Mesothelial cell of epicardium (in vitro differentiated cells): ENCODE measurements around the gene FCMR. TPM values are rescaled to one million over a fixed set of nuclear protein-coding genes. Genes with fewer than 3 reads are reported as not detected.

Experiments
- DNase-seq, 2 experiments: peaks; one replicate each; pipeline ENCODE4 v3.0.0; 2021; ENCODE audit warnings: low spot score in 2 of 2; ENCODE audit not compliant: unreplicated experiment in 2 of 2
- H3K27ac Mint-ChIP-seq: 2 replicates; pipeline ENCODE4 v1.8.0; 2021; ENCODE audit warnings: mixed read lengths
- H3K27me3 Mint-ChIP-seq: 2 replicates; pipeline ENCODE4 v1.8.0; 2021; ENCODE audit warnings: low read depth, mixed read lengths
- H3K36me3 Mint-ChIP-seq: 2 replicates; pipeline ENCODE4 v1.8.0; 2021; ENCODE audit warnings: mixed read lengths
- H3K4me1 Mint-ChIP-seq: 2 replicates; pipeline ENCODE4 v1.8.0; 2021; ENCODE audit warnings: mixed read lengths
- H3K4me3 Mint-ChIP-seq: 2 replicates; pipeline ENCODE4 v1.8.0; 2021; ENCODE audit warnings: mild to moderate bottlenecking, moderate library complexity, mixed read lengths
- H3K9me3 Mint-ChIP-seq: 2 replicates; pipeline ENCODE4 v1.8.0; 2021; ENCODE audit warnings: mixed read lengths
- CTCF ChIP-seq: fragments of 200-600 bp; sonication (generic); IDR thresholded peaks from one replicate; pipeline ENCODE4 v1.5.0; 2021; ENCODE audit warnings: antibody characterized with exemption; ENCODE audit not compliant: unreplicated experiment
- total RNA-seq: library from RNA; stranded (reverse); gene quantifications from 3 replicates; pipeline ENCODE4 v1.2.1, GENCODE V29; 2021

The FCMR gene, protein sequence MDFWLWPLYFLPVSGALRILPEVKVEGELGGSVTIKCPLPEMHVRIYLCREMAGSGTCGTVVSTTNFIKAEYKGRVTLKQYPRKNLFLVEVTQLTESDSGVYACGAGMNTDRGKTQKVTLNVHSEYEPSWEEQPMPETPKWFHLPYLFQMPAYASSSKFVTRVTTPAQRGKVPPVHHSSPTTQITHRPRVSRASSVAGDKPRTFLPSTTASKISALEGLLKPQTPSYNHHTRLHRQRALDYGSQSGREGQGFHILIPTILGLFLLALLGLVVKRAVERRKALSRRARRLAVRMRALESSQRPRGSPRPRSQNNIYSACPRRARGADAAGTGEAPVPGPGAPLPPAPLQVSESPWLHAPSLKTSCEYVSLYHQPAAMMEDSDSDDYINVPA
- not detected in 3 replicates for total RNA-seq

- Mint-ChIP-seq H3K36me3 (no peaks in the 10 kb centered on the region), H3K4me3 (no peak within 1 kb of the TSS), H3K9me3 (no peaks in the 10 kb centered on the region), H3K27ac (no peak within 1 kb of the TSS), H3K27me3 (peaks cover 17% of the 10 kb centered on the region), H3K4me1 (no peaks in the 10 kb centered on the region)
- DNase-seq, result no peak
- no peak for TF ChIP-seq CTCF
Observed at GRCh38 chr1:206921772-206922265, at the start of gene FCMR. Gene FCMR, minus strand, starts transcription at chr1:206921941. Its CDS starts 87 bp downstream, at chr1:206921854.

GRCh38 chr1:206971029-206971655 is 49.4 kb upstream of the FCMR start:
- Mint-ChIP-seq H3K4me1 (no peaks in the 10 kb centered on the region), H3K9me3 (no peaks in the 10 kb centered on the region), H3K36me3 (no peaks in the 10 kb centered on the region), H3K27ac (no peak overlapping the region), H3K4me3 (no peak overlapping the region), H3K27me3 (peaks cover 66% of the 10 kb centered on the region)
- no peak for TF ChIP-seq CTCF
- no peak for DNase-seq

DNA sequence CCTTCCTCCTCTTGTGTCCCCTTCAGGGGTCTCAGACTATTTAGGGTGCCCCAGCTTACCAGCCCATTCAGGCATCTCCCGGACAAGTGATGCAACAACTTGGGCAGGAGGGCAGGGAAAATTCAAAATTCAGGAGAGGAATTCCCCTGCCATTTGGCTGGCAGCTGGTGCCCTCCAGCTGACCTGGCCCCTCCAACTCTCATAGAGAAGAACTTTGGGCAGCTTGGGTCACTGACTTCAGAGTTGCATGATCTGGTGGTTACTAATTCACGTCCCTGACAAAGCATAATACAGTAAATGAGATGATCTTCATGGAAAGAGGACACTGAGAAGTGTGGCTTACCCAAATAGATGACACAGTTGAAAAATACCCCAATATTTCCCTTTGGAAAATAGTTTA is 48.7 kb upstream of the FCMR start, which contains the start of gene FCAMR:
Gene FCAMR, minus strand, starts transcription at position 15 of the 400 bp plus-strand sequence. CDS start 335 bp downstream, outside the sequence.
- Mint-ChIP-seq H3K4me1 (no peaks in the 10 kb centered on the region), H3K27me3 (peaks cover 66% of the 10 kb centered on the region), H3K9me3 (no peaks in the 10 kb centered on the region), H3K27ac (no peak within 1 kb of the TSS), H3K4me3 (no peak within 1 kb of the TSS), H3K36me3 (no peaks in the 10 kb centered on the region)
- no peak for TF ChIP-seq CTCF
- DNase-seq, result no peak

- Mint-ChIP-seq H3K36me3 (no peaks in the 10 kb centered on the region), H3K27me3 (peaks cover 64% of the 10 kb centered on the region), H3K27ac (no peak overlapping the region), H3K4me1 (no peaks in the 10 kb centered on the region), H3K9me3 (no peaks in the 10 kb centered on the region), H3K4me3 (no peak overlapping the region)
- no peak for DNase-seq
- no peak for TF ChIP-seq CTCF
Observed at GRCh38 chr1:206969090-206969489, 47.3 kb upstream of the FCMR start.

DNA sequence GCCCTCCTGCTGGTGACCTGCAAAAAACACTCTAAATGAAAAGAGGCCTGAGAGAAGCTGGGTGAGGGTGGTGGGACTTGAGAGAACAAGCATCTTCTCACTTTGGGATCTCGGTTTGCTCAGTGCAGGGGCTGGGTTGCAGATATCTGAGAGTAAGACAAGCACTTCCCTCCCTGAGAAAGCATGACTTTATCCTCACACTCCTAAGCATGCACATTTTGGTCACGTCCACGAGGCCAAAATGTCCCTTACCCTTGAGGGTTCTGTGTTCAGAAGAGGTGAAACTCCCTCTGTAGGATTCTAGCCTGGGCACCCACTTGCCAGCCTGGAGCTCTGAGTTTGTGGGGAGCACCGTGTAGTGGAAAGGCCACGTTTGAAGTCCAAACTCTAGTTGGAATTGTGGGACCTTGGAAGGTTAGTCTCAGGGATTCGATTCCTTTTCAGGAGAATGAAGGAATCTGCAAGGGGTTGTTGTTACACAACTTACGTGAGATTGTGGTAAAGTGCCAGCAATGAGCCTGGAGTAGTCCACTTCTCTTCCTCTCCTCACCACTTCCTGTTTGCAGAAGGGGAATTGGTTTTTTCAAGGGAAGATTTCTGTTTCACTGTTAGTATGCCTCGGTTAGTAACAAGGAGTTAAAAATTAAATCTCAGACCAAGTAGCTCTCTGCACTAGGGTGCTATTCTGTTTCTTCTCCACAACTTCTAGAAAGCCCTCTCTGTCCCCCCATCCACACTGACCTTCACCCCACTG is 45.5 kb upstream of the FCMR start:
- no peak overlapping the region for H3K27ac Mint-ChIP-seq
- DNase-seq, result no peak
- H3K4me3 Mint-ChIP-seq, result no peak overlapping the region
- no peaks in the 10 kb centered on the region for H3K36me3 Mint-ChIP-seq
- no peaks in the 10 kb centered on the region for H3K4me1 Mint-ChIP-seq
- H3K27me3 Mint-ChIP-seq, result peaks cover 45% of the 10 kb centered on the region
- no peak for TF ChIP-seq CTCF
- no peaks in the 10 kb centered on the region for H3K9me3 Mint-ChIP-seq
